ENCODE measurements around the gene MSRB2.

The MSRB2 gene

DNA sequence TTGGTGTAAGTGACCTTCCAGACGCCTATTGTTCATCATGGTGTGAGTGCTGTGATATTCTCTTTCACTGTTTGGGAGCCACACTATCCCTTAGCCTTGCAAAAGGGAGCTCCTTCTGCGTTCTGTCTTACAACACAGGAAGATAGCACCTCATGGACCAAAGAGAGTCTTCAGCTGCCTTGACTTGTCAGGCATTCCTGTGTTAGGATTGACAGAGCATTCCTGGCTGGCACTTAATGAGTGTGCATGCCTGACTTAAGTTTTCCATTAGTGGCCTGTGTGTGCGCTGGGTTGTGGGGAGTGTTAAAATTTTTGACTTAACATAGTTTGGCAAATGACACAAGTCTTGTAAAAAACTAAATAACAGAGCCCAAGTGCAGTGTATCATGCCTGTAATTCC lies 21.9 kb upstream of the MSRB2 start:
- Histone ChIP-seq H3K9ac (ENCODE audit: low read depth, low read length) (no peak overlapping the region), H3K4me1 (ENCODE audit: insufficient read depth, low read length) (no peaks in the 10 kb centered on the region), H4K20me1 (ENCODE audit: insufficient read depth, low read length) (no peaks in the 10 kb centered on the region), H3K79me2 (ENCODE audit: insufficient read depth, low read length) (no peaks in the 10 kb centered on the region), H3K4me2 (ENCODE audit: insufficient read depth, low read length) (no peak overlapping the region), H3K36me3 (ENCODE audit: insufficient read depth, low read length) (no peaks in the 10 kb centered on the region), H3K27ac (ENCODE audit: low read length) (no peak overlapping the region), H3K9me3 (ENCODE audit: insufficient read depth, low read length, severe bottlenecking) (no peaks in the 10 kb centered on the region), H2AFZ (ENCODE audit: low read depth, low read length) (no peak overlapping the region), H3K4me3 (ENCODE audit: low read depth in 1 of 2, low read length in 2 of 2) (no peak overlapping the region), H3K27me3 (ENCODE audit: insufficient read depth, low read length, poor library complexity) (no peaks in the 10 kb centered on the region)
- TF ChIP-seq EZH2 (IDR thresholded peaks at IDR 0.05; ENCODE audit: borderline replicate concordance, low read depth, low read length, severe bottlenecking) = no peak
- TF ChIP-seq, protein P1, sequence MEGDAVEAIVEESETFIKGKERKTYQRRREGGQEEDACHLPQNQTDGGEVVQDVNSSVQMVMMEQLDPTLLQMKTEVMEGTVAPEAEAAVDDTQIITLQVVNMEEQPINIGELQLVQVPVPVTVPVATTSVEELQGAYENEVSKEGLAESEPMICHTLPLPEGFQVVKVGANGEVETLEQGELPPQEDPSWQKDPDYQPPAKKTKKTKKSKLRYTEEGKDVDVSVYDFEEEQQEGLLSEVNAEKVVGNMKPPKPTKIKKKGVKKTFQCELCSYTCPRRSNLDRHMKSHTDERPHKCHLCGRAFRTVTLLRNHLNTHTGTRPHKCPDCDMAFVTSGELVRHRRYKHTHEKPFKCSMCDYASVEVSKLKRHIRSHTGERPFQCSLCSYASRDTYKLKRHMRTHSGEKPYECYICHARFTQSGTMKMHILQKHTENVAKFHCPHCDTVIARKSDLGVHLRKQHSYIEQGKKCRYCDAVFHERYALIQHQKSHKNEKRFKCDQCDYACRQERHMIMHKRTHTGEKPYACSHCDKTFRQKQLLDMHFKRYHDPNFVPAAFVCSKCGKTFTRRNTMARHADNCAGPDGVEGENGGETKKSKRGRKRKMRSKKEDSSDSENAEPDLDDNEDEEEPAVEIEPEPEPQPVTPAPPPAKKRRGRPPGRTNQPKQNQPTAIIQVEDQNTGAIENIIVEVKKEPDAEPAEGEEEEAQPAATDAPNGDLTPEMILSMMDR (IDR thresholded peaks at IDR 0.05; ENCODE audit: borderline replicate concordance, extremely low read depth, low read length, poor library complexity, severe bottlenecking) = no peak
- DNase-seq (no peak), ATAC-seq (ENCODE audit: insufficient read depth, low read depth) (no peak)

- no peaks in the 10 kb centered on the region for H3K36me3 ChIP-seq (ENCODE audit: insufficient read depth, low read length)
Observed at GRCh38 chr10:23075672-23076071, 19.7 kb upstream of the MSRB2 start.

GRCh38 chr10:23078114-23078513 lies 17.3 kb upstream of the MSRB2 start:
- no peak for ATAC-seq (ENCODE audit: insufficient read depth, low read depth)
- H4K20me1 ChIP-seq (ENCODE audit: insufficient read depth, low read length) = no peaks in the 10 kb centered on the region
- no peak for TF ChIP-seq EZH2 (IDR thresholded peaks at IDR 0.05; ENCODE audit: borderline replicate concordance, low read depth, low read length, severe bottlenecking)
- TF ChIP-seq, protein P1 (IDR thresholded peaks at IDR 0.05; ENCODE audit: borderline replicate concordance, extremely low read depth, low read length, poor library complexity, severe bottlenecking) = no peak
- H3K9me3 ChIP-seq (ENCODE audit: insufficient read depth, low read length, severe bottlenecking) = no peaks in the 10 kb centered on the region
- no peaks in the 10 kb centered on the region for H3K4me1 ChIP-seq (ENCODE audit: insufficient read depth, low read length)
- no peaks in the 10 kb centered on the region for H3K36me3 ChIP-seq (ENCODE audit: insufficient read depth, low read length)
- H3K27ac ChIP-seq (ENCODE audit: low read length) = no peak overlapping the region
- no peak overlapping the region for H2AFZ ChIP-seq (ENCODE audit: low read depth, low read length)
- H3K4me2 ChIP-seq (ENCODE audit: insufficient read depth, low read length) = no peak overlapping the region
- H3K27me3 ChIP-seq (ENCODE audit: insufficient read depth, low read length, poor library complexity) = peaks cover 6% of the 10 kb centered on the region
- DNase-seq = no peak
- H3K79me2 ChIP-seq (ENCODE audit: insufficient read depth, low read length) = no peaks in the 10 kb centered on the region
- no peak overlapping the region for H3K9ac ChIP-seq (ENCODE audit: low read depth, low read length)
- no peak overlapping the region for H3K4me3 ChIP-seq (ENCODE audit: low read depth in 1 of 2, low read length in 2 of 2)

More at GRCh38 chr10:23075672-23076071, 19.7 kb upstream of the MSRB2 start:
- Histone ChIP-seq H3K4me2 (ENCODE audit: insufficient read depth, low read length) (no peak overlapping the region), H3K9me3 (ENCODE audit: insufficient read depth, low read length, severe bottlenecking) (no peaks in the 10 kb centered on the region), H3K27ac (ENCODE audit: low read length) (no peak overlapping the region), H2AFZ (ENCODE audit: low read depth, low read length) (no peak overlapping the region), H3K79me2 (ENCODE audit: insufficient read depth, low read length) (no peaks in the 10 kb centered on the region), H3K9ac (ENCODE audit: low read depth, low read length) (no peak overlapping the region), H4K20me1 (ENCODE audit: insufficient read depth, low read length) (no peaks in the 10 kb centered on the region), H3K4me1 (ENCODE audit: insufficient read depth, low read length) (no peaks in the 10 kb centered on the region), H3K27me3 (ENCODE audit: insufficient read depth, low read length, poor library complexity) (peaks cover 6% of the 10 kb centered on the region), H3K4me3 (ENCODE audit: low read depth in 1 of 2, low read length in 2 of 2) (no peak overlapping the region)
- DNase-seq = no peak
- no peak for ATAC-seq (ENCODE audit: insufficient read depth, low read depth)
- no peak for TF ChIP-seq EZH2 (IDR thresholded peaks at IDR 0.05; ENCODE audit: borderline replicate concordance, low read depth, low read length, severe bottlenecking)
- TF ChIP-seq, protein P1 (IDR thresholded peaks at IDR 0.05; ENCODE audit: borderline replicate concordance, extremely low read depth, low read length, poor library complexity, severe bottlenecking) = no peak

GRCh38 chr10:23079700-23080099 lies 15.7 kb upstream of the MSRB2 start:
- no peak overlapping the region for H3K4me3 ChIP-seq (ENCODE audit: low read depth in 1 of 2, low read length in 2 of 2)
- DNase-seq (no peak), ATAC-seq (ENCODE audit: insufficient read depth, low read depth) (no peak)
- H3K9ac ChIP-seq (ENCODE audit: low read depth, low read length) = no peak overlapping the region
- peaks cover 6% of the 10 kb centered on the region for H3K27me3 ChIP-seq (ENCODE audit: insufficient read depth, low read length, poor library complexity)
- H3K4me1 ChIP-seq (ENCODE audit: insufficient read depth, low read length) = no peaks in the 10 kb centered on the region
- H3K79me2 ChIP-seq (ENCODE audit: insufficient read depth, low read length) = no peaks in the 10 kb centered on the region
- H4K20me1 ChIP-seq (ENCODE audit: insufficient read depth, low read length) = no peaks in the 10 kb centered on the region
- H3K36me3 ChIP-seq (ENCODE audit: insufficient read depth, low read length) = no peaks in the 10 kb centered on the region
- H3K27ac ChIP-seq (ENCODE audit: low read length) = no peak overlapping the region
- no peak overlapping the region for H3K4me2 ChIP-seq (ENCODE audit: insufficient read depth, low read length)
- no peak overlapping the region for H2AFZ ChIP-seq (ENCODE audit: low read depth, low read length)
- no peaks in the 10 kb centered on the region for H3K9me3 ChIP-seq (ENCODE audit: insufficient read depth, low read length, severe bottlenecking)
- TF ChIP-seq, protein P1 (IDR thresholded peaks at IDR 0.05; ENCODE audit: borderline replicate concordance, extremely low read depth, low read length, poor library complexity, severe bottlenecking) = no peak
